ENCODE data around the gene ZNF862. TPM values are rescaled to one million over a fixed set of nuclear protein-coding genes. Genes with fewer than 3 reads are reported as not detected.

Gene ZNF862
- total and polyA plus RNA-seq, 2 of the 8 experiments (the other 6 are each of a cell fraction or from before 2014, with no cell fraction given), result 1.8 to 3.9 TPM

DNA sequence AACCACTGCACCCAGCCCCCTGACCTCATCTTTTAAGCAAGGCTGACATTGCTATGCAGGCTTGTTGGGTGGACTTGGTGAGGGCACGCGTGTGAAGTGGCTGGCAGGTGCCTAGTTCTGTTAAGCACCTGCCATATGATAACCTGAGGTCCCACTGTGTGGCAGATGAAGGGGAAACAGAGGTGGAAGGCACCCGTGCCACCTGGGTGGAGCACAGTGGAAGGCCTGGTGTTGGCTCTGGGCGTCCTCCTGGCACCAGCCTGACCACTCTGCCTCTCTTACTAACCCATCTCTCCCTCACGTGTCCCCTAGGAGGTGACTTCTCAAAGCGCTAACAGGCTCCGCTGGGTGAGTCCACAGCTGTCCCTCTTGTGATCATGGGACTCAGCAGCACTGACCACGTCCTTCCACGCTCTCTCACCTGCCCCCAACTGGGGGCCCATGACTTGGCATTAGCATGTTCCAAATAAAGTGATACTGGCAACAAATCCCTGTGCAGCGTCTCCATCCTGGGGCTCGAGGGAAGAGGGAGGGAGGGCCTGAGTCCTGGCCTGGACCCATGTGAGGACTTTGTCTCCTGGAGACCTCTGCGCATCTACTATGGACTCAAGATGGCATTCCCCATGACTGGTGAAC is 4.6 kb upstream of the ZNF862 start (continued):
- TF ChIP-seq KDM4A (IDR thresholded peaks at IDR 0.05; ENCODE audit: low read depth, low read length, severe bottlenecking), result no peak
- TF ChIP-seq POLR2AphosphoS5 (IDR thresholded peaks at IDR 0.05; ENCODE audit: low read depth, low read length), result no peak
- TF ChIP-seq ZNF274 (IDR thresholded peaks at IDR 0.05; ENCODE audit: borderline replicate concordance, extremely low read depth, low read length), result no peak
